Activated T-helper 9 cell treated with anti-CD3 and anti-CD28 coated beads, Interleukin-2, amount 50 U/mL, for 16 hours (primary cell): ENCODE results near the gene CALD1.

Source experiments
- DNase-seq: peaks from one replicate; pipeline ENCODE4 v3.0.0-alpha.2; 2020; ENCODE audit warnings: low read depth

CALD1 gene

DNA sequence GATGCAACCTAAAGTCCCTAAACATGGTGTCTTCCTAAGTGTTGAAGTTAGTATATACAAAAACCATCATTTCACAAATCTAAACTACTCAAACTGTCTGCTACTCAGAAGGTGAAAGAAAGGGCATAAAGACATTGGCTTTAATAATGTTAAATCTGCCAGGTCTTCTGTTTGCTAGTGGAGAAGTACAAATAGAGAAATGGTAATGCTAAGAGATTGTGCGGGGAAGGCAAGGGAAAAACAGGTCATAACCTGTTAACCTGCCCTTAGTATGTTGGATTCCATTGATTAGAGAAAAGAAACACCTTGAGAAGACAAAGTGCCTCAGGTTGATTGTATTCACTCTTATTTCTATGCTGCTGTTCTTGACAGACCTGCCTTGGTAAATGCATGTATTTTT lies 80.3 kb downstream of the CALD1 start:
- no peak for DNase-seq

DNA sequence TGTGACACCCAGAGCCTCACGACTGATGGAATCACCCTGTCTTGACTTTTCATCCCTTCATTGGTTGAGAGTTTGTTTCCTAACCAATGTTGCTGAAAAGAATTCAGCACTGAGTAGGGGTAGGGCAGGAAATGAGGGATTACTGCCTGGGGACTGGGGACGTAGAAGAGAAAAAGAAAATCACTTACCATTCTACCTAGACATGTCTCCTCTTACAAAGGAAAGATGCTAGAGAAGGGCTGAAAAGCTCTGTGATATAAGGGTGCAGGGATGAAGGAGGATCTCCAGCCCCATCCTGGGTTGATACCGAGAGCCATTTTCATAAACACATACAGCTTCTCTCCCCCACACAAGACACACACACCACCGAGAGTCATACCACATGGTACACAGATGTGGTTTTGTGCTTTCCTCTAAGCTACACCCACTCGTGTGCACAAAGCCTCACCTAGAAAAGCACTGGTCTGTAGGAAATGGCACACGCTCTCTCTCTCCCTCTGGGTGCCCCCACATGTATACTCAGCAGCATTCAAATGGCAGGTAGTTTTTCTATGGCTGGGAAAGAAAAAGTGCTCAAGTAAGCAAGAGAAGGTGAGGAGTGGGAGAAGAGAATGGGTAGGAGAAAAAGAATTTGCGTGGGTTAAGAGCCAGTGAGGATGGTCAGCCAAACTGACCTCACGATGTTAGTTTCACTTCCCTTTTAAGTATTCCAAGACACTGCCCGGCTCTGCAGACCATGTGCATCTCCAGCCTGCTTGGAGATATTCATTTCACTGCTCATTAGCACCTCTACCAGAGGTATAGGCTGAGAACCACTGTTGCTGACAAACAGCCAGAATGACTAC lies 85.8 kb downstream of the CALD1 start:
- no peak for DNase-seq

DNA sequence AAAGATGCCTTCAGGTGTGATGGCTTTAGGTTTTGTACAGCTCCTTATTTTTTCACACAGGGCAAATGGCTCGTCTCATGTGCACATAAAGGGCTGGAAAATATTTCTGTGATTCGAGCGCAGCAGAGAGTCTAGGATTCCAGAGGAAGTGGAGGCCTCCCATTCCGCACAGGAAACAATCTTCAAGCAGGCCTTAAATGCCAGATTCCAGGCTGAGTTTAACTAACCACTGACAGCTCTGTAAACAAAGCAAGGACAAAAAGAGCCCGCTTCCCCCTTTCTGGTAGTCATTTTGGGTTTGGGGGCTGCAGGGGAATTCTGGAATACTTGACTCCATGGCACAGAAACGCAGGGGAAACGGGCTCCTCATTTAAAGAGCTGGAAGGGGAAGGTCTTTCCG lies 87.2 kb downstream of the CALD1 start:
- no peak for DNase-seq

DNA sequence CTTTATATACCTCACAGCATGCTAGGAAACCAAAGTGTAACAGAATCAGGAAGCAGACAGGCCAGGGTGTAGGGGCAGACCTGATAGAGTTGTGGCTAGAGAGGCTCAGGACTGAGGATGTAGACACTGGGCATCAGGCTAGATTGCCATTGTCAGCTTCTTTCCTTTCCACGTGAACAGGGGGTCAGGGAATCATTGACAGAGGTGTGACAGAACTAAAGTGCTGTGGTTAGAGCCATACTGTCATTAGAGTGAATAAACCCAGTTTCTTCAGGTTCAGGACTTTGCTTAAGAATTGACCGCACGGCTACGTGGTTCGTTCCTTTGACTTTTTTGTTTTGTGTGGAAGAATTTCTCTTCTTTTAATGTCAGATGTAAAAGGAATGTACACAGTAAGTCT lies 90.7 kb downstream of the CALD1 start:
- no peak for DNase-seq

DNA sequence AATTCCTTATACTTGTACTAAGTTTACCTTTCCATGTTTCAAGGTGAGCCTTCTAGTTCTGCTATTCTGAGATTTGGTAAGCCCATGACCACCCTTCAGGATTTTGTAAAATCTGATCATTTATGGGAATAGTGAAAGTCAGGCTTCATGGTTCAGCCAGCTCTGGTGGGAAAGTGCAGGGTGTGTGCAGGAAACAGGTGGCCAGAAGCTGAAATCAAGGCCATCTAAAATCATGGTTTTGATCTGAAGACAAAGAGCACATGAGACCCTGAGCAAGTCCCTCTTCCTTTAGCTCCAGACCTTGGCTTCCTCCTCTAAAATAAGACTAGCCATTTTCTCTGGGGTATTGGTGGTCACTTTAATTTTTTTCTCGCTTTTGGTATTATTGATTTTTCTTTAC lies 91.3 kb downstream of the CALD1 start:
- no peak for DNase-seq

DNA sequence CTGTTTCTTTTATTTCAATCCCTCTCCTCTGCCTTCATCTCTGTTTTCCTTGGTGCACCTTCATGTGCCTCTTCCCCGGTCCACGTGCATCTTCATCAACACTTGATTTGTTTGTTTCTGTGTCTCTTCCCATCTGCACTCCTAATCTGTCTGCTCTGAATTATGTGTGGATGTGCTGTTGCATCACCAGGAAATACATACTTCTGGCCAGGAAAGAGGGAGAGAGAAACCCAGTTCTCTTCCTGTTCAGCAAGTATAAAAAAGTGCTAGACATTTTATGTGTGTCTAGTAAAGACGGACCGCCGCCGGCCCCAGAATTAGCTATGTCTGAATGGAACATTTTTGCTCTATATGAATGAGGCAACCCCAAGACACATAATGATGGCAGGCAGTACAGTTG lies 93.8 kb downstream of the CALD1 start:
- DNase-seq, result no peak

DNA sequence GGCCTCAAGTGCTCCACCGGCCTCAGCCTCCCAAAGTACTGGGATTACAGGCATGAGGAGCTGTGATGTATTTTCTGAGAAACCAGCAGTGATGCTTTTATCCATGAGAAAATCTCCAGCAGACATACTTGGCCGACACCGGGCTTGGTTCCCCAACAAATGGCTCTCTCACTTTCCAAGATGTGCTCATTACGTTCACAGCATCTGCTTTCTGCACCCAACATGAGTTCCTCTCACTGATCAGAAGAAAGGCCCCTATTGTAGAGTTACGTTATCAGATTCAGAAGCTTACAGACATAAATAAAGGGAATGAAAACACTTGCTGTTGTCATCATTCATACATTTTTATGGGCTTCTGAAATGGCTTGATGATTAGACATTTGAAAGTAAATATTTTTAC lies 95.0 kb downstream of the CALD1 start:
- no peak for DNase-seq

DNA sequence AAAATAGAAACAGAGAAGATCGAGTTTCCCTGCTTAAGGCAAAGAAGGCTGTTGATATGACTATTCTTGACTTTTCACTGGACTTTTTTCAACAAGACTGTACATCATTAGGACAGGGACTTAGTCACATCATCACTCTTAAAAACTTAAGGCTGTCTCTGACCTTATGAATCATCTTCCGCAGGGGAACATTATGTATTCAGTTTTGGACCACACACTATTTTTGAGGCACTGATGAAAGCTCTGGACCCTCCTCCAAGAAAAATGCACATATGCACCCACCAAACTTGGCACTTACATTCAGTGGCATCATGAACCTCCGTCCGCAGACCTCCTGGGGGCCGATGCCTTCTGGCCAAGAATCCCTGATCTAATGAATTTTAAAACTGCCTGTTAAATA lies 96.4 kb downstream of the CALD1 start:
- DNase-seq, result no peak

DNA sequence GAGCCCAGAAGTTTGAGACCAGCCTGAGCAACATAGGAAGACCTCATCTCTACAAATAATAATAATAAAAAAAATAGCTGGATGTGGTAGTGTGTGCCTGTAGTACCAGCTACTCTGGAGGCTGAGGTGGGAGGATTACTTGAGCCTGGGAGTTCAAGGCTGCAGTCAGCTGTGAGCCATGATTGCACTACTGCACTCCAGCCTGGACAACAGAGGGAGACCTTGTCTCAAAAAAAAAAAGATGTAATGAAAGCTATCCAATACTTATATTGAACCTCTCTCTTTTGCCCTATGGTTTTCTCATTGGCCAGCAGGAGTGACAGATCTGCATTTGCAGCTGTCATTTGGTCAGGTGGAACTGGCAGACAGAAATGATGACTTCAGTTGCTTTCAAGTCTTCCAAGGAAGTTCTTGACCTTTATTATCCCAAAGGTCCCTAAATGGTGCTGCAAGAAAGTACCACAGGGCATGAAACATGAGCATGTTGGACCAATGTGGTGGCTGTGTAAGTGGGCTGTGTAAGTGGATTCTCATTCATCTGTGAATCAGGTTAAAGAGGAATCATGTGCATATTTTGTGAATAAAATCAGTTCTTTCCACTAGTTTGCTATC lies 99.4 kb downstream of the CALD1 start:
- no peak for DNase-seq

DNA sequence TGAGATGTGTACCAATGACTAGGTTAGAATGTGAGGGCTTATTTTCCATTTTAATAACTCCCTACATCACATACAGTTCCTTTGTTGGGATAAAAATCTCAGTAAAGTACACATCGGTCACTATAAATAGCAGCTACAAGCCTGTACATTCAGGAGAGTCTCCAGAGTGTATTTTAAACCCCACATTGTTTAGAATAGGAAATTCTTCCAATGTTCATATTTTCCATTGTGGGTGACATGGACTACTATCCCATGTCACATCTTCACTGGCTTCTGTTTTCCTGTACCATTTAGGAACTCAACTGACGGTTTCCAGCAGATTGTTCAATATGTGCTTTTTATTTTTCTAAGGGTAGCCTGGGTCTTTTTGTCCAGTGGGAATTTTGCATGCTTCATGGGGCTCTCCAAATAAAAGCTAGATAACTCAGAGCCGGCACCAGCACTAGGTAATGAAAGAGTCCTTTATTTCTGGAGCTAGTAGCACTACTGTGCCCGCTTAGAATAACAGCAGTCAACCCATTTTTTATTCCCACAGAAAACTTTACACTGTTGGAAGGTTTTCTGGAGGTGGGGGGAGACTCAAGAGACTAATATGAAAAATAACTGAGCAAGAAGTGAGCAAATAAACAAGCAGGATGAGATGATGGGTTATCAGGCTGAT lies 100.5 kb downstream of the CALD1 start:
- DNase-seq, result no peak

DNA sequence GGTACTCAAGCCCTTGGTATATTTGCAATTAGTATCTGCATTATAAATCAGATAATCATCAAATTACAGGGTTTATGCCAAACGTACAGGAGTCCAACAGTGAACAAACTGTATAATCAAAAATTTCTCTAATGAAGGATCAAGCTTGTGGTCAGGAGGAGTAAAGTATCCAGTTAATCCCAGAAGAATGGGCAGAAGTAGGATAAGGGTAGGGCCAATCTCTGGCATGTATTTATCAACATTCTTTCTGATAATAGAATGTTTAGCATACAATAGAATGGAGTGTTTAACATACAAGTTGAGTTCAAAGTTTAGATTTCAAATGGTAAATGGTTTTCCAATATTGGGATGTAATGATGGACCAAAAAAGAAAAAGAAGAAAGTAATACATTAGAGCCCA lies 103.0 kb downstream of the CALD1 start:
- DNase-seq, result no peak

DNA sequence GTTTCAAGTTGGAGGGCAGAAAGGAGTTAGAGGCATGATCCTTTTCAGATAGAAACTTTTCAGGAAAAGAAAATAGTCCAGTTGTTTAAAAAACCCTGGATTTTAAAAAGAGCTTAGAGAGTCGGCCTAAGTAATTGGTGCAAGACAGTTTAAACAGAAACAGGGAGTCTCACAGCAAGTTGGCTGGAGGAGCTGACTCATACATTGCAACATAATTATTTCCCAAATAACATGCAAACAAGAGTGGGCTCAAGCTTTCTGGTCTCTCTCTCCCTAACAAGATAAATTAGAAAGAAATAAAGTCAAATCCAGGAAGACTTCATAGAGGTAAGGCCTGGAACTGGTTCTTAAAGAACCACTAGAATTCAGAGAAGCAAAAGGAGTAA lies 106.5 kb downstream of the CALD1 start:
- no peak for DNase-seq

DNA sequence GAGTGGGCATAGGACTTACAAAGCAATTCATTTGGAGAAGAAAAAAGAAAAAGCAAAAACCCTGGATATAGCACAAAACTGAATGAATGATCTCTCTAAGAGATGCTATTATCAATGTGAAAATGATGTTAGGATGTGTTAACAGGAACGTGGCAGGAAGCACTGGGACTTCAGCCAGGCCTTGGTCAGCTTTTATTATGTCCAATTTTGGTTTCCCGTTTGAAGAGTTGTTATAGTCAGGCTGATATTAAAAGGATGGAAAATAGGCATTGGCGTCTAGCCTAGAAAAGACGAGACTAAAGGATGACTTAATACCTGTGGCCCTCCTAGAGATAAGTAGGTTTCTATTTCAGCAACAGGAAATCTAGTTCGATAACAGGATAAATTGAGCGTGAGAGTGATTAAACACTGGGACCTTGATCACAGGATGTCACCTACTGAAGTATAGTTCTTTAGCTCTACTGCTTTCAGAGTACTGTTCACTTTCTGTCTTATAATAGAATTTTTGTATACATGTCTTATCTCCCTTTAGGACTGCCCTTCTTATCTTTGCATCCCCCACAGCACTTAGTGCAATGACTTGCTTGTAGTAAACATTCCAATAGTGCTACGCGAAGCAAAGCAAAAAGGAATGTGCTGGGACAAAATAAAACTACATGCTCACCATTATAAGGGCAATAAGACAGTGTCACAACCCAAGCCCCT lies 107.1 kb downstream of the CALD1 start:
- DNase-seq, result no peak

DNA sequence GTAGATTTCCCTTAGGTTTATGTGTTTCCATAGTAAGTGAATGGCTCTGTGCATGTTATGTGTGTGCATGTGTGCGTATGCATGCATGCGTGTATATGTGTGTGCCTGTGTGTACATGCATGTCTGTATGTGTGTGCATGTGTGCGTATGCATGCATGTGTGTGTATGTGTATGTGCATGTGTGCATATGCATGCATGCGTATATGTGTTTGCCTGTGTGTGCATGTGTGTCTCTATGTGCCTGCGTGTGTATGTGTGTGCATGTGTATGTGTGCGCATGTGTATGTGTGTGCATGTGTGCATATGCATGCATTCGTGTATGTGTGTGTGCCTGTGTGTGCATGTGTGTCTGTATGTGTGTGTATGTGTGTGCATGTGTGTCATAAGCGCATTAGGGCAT lies 108.1 kb downstream of the CALD1 start:
- DNase-seq, result no peak

DNA sequence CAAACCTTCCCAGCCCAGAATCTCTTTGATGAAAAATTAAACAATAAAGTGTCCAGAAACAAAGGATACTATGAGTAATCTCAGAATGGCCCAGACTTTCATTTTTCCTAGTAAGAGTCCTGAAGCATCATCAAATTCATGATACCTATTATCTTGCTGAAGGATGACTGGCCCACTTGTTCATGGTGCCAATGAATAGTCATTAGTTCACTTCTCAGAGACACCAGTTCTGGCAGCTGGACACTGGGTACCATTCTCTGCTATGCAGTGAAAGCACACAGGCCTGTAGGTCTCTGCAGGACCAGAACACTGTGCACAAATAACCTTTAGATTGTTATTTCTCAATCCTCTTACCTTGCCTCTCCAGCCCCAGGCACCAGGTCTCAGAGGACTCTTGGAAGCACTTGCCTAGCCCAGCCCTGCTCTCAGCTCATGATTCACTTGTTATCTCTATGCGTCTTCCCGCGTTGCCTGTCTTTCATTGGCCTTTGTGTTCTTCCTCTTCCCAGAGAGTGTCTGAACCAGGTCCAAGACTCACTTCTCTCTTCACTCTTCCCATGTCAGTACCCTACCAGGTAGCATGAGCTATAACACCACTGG lies 108.8 kb downstream of the CALD1 start:
- no peak for DNase-seq

DNA sequence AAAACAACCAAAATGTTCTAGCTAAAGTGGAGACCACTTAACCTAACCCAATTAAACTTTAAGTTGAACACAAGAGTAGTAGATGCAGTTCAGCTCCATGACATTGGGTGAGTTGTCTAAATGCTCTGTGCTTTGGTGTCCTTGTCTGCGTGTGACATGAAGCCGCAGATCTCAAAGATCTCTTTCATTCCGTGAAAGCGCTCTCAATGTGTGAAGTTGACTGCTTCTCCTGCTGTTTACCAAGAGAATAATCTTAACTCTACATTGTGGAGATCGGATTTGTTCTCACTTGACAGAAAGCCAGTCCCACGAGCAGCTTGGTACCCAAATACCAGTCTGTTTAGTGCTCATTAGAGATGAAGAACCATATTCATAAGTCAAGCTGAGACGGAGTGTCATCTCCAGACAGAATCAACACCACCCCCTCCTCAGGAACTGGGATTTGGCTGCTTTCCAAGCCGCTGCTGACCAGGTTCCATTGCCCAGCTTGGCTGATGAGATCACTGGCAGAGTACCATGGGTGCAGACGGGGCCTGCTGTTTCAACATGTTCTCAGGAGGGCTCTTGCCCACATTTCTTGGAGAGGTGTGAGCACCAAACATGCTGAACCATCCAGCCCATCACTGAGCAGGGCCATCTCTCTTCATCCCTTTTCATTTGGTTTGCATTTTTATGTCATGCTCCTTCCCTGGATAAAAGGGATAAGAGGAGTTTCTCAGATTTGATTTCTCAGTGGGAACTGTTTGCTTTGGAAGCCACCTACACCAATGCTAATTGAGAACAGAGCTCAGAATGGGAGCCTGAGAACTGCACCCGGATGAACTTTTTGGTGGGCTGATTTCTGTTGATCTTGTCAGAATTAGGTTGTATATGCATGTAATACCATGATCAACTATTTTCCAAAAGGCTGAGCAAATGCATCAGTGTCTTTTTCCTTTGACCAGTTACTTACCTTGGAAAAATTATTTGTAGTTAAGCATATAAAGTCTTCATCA lies 111.1 kb downstream of the CALD1 start:
- no peak for DNase-seq

DNA sequence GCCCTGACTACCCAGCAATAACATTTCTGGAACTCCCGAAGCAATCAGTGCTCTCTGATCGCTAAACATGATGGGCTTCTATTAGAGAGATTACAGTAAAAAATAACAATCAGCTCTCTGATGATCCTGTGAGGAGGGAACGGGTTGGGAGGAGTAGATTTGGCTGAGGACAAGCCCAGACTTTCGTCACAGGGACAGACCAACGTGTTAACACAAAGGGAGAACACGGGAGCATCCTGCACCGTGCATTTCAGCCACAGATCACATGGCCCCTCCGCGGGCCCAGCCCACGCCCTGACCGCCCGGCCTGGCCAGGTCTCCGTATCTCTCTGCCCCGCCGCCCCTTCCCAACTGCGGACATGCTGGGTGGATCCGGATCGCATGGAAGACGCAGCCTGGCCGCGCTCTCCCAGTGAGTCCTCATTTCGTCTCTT lies 111.8 kb downstream of the CALD1 start:
- no peak for DNase-seq

DNA sequence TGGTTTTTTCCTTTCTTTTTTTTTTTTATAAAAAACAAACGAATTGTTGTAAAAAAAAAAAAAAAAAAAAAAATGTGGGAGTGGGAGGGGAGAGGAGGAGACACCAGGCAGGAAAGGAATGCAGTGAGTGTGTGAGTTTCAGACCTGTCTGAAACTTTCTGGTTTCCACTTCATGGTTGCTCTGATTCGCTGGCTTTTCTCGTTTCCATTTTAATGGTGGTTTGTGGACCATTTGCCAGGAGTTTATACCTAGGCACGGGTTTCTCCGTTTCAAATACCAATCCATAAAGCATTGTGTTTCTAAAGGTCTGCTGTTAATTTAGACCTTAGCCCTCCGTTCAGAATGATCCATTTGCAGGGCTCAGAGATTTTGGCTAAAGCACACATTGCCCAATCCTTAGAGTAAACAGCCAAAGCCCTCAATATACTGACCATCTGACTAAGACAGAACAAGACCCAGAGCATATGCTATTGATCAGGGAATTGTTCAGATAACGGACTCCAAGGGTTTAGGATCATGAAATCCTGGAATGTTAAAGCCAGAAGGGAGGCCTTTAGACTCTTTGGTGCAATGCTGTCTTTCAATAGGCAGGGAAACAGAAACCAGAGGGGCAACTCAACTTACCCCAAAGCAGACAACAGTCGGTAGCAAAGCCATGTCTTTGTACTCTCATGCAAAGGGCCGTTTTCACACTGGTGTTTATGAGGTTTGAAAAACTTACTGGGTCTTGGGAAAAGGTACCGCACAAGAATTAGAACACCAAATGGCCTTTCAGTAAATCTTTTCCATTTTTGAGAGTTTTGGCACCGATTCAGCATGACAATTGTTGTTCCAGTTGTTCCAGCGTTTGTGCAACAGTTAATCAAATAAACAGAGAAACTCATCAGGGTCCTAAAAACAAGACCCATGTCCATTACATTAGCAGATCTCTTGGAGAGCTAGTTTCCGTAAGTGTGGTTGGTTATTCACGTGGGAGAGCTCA lies 112.6 kb downstream of the CALD1 start:
- DNase-seq, result no peak

DNA sequence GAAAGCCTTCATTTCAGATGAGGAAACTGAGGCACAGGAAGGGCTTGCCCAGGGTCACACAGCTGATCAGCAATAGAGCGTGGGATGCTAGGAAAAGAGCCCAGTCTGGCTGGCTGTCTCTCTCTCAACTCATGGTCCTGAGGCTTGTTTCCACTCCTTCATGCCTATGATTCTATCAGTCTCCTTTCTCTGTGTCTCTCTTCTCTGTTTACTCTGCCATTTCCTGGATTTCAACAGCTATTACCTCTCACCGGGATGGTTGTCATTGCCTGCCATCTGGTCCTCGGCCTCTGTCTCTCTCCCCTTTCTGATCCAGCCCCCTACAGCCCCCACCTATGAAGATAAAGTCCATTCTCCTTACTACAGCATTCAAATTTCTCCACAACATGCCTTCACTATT lies 113.5 kb downstream of the CALD1 start:
- no peak for DNase-seq

DNA sequence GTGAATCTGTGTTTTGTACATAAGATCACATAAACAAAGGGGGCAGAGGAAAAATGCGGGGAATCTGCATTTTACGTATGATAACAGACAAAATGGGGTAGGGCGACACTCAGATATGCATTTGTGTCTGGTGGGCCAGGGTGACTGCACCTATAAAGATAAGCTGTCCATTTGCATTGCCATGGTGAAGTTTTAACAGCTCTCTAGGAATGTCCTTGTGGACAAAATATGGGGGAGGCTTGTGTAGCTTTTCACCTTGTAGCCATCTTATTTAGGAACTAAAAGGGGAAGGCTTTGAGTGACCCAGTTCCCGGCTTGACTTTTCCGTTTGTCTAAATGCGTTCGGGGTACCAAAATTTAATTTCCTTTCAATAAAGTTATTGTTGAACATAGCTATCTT lies 114.5 kb downstream of the CALD1 start:
- DNase-seq, result no peak
